ENCODE measurements around the gene ME1.

The ME1 gene

GRCh38 chr6:83220121-83220520 is 210.7 kb downstream of the ME1 start:
- TF ChIP-seq FOXM1 (IDR thresholded peaks at IDR 0.05; ENCODE audit: borderline replicate concordance, low read depth) (no peak), RAD21 (IDR thresholded peaks at IDR 0.05; ENCODE audit: low read depth) (no peak), EP300 (IDR thresholded peaks at IDR 0.05; ENCODE audit: borderline replicate concordance) (no peak), TCF12 (IDR thresholded peaks at IDR 0.05; ENCODE audit: low read depth) (no peak), NFIC (IDR thresholded peaks at IDR 0.05) (no peak)

GRCh38 chr6:83218646-83219045 is 212.2 kb downstream of the ME1 start:
- no peak for TF ChIP-seq CEBPB (IDR thresholded peaks at IDR 0.05)
- TF ChIP-seq YY1 (IDR thresholded peaks at IDR 0.05; ENCODE audit: low read depth) = no peak
- no peak for TF ChIP-seq EP300 (IDR thresholded peaks at IDR 0.05; ENCODE audit: borderline replicate concordance)
- no peak for TF ChIP-seq ZBTB7A (IDR thresholded peaks at IDR 0.05; ENCODE audit: low read depth)
- no peak for TF ChIP-seq EGR1 (IDR thresholded peaks at IDR 0.05)
- no peak for TF ChIP-seq TAF1 (IDR thresholded peaks at IDR 0.05; ENCODE audit: low read depth)
- no peak for TF ChIP-seq FOXM1 (IDR thresholded peaks at IDR 0.05; ENCODE audit: borderline replicate concordance, low read depth)
- no peak for TF ChIP-seq MAX (IDR thresholded peaks at IDR 0.05)
- no peak for TF ChIP-seq NFIC (IDR thresholded peaks at IDR 0.05)
- no peak for TF ChIP-seq CREB1 (IDR thresholded peaks at IDR 0.05; ENCODE audit: low read depth)
- TF ChIP-seq RAD21 (IDR thresholded peaks at IDR 0.05; ENCODE audit: low read depth) = no peak
- no peak for TF ChIP-seq TCF12 (IDR thresholded peaks at IDR 0.05; ENCODE audit: low read depth)
- TF ChIP-seq TEAD4 (IDR thresholded peaks at IDR 0.05) = no peak
- no peak for TF ChIP-seq USF1 (IDR thresholded peaks at IDR 0.05)
- TF ChIP-seq REST (IDR thresholded peaks at IDR 0.05; ENCODE audit: low read depth) = no peak

GRCh38 chr6:83216806-83217205 is 214.0 kb downstream of the ME1 start:
- no peak for TF ChIP-seq EP300 (IDR thresholded peaks at IDR 0.05; ENCODE audit: borderline replicate concordance)
- TF ChIP-seq NFIC (IDR thresholded peaks at IDR 0.05) = no peak
- no peak for TF ChIP-seq TEAD4 (IDR thresholded peaks at IDR 0.05)
- no peak for TF ChIP-seq YY1 (IDR thresholded peaks at IDR 0.05; ENCODE audit: low read depth)
- TF ChIP-seq USF1 (IDR thresholded peaks at IDR 0.05) = no peak
- TF ChIP-seq RAD21 (IDR thresholded peaks at IDR 0.05; ENCODE audit: low read depth) = no peak
- no peak for TF ChIP-seq CREB1 (IDR thresholded peaks at IDR 0.05; ENCODE audit: low read depth)
- no peak for TF ChIP-seq TCF12 (IDR thresholded peaks at IDR 0.05; ENCODE audit: low read depth)

GRCh38 chr6:83215131-83216047 is 215.5 kb downstream of the ME1 start:
- peak; percentile 62 for TF ChIP-seq RAD21 (IDR thresholded peaks at IDR 0.05; ENCODE audit: low read depth)
- TF ChIP-seq TCF12 (IDR thresholded peaks at IDR 0.05; ENCODE audit: low read depth) = no peak
- no peak for TF ChIP-seq USF1 (IDR thresholded peaks at IDR 0.05)
- no peak for TF ChIP-seq NFIC (IDR thresholded peaks at IDR 0.05)
- no peak for TF ChIP-seq EP300 (IDR thresholded peaks at IDR 0.05; ENCODE audit: borderline replicate concordance)
- no peak for TF ChIP-seq REST (IDR thresholded peaks at IDR 0.05; ENCODE audit: low read depth)
- TF ChIP-seq CEBPB (IDR thresholded peaks at IDR 0.05) = no peak
- peak; percentile 25; the same call in 1 of the 2 replicates for TF ChIP-seq TEAD4 (IDR thresholded peaks at IDR 0.05)
- no peak for TF ChIP-seq YY1 (IDR thresholded peaks at IDR 0.05; ENCODE audit: low read depth)

GRCh38 chr6:83202031-83202430 is 228.8 kb downstream of the ME1 start:
- TF ChIP-seq USF1 (IDR thresholded peaks at IDR 0.05) (no peak), CEBPB (IDR thresholded peaks at IDR 0.05) (no peak), CREB1 (IDR thresholded peaks at IDR 0.05; ENCODE audit: low read depth) (no peak), TEAD4 (IDR thresholded peaks at IDR 0.05) (no peak), NFIC (IDR thresholded peaks at IDR 0.05) (no peak), MAX (IDR thresholded peaks at IDR 0.05) (no peak), TCF12 (IDR thresholded peaks at IDR 0.05; ENCODE audit: low read depth) (no peak), RAD21 (IDR thresholded peaks at IDR 0.05; ENCODE audit: low read depth) (no peak), REST (IDR thresholded peaks at IDR 0.05; ENCODE audit: low read depth) (no peak), TAF1 (IDR thresholded peaks at IDR 0.05; ENCODE audit: low read depth) (no peak), EGR1 (IDR thresholded peaks at IDR 0.05) (no peak), FOXM1 (IDR thresholded peaks at IDR 0.05; ENCODE audit: borderline replicate concordance, low read depth) (no peak), YY1 (IDR thresholded peaks at IDR 0.05; ENCODE audit: low read depth) (no peak), EP300 (IDR thresholded peaks at IDR 0.05; ENCODE audit: borderline replicate concordance) (no peak), ZBTB7A (IDR thresholded peaks at IDR 0.05; ENCODE audit: low read depth) (no peak)
